WTC11 (cell line): Measurements from ENCODE around the gene TMEM258. TPM values are rescaled to one million over a fixed set of nuclear protein-coding genes. Genes with fewer than 3 reads are reported as not detected.

Source experiments
- ATAC-seq: fragments of 200-7000 bp; cut with Tn5 transposase; 2 replicates; pipeline ENCODE4 v1.10.0; 2021; ENCODE audit warnings: mild to moderate bottlenecking, moderate library complexity
- CTCF ChIA-PET: fragments of 300-600 bp; sonication (Branson Sonifier 250); formaldehyde crosslinking; loops from one replicate; lab custom pipeline; 2021; ENCODE audit warnings: antibody characterized with exemption; lab: Charles Lee
- POLR2A ChIA-PET: fragments of 350-600 bp; sonication (Branson Sonifier 250); formaldehyde crosslinking; loops from one replicate; lab custom pipeline; 2021; ENCODE audit warnings: antibody characterized with exemption; lab: Charles Lee
- DNase-seq: peaks from one replicate; pipeline ENCODE4 v3.0.0; 2021; ENCODE audit warnings: low spot score
- H3K27ac Mint-ChIP-seq: 2 replicates; pipeline ENCODE4 v1.8.0; 2021; ENCODE audit warnings: mixed read lengths
- H3K27me3 Mint-ChIP-seq: 2 replicates; pipeline ENCODE4 v1.8.0; 2021; ENCODE audit warnings: low read depth, mild to moderate bottlenecking, moderate library complexity, mixed read lengths
- H3K36me3 Mint-ChIP-seq: 2 replicates; pipeline ENCODE4 v1.8.0; 2021; ENCODE audit warnings: mixed read lengths
- H3K4me1 Mint-ChIP-seq: 2 replicates; pipeline ENCODE4 v1.8.0; 2022; ENCODE audit warnings: mixed read lengths
- H3K4me3 Mint-ChIP-seq: 2 replicates; pipeline ENCODE4 v1.8.0; 2021; ENCODE audit warnings: mild to moderate bottlenecking, moderate library complexity, mixed read lengths
- H3K9me3 Mint-ChIP-seq: 2 replicates; pipeline ENCODE4 v1.8.0; 2021; ENCODE audit warnings: mixed read lengths
- CBFB ChIP-seq: sonication (generic); formaldehyde crosslinking; IDR thresholded peaks from 2 replicates; pipeline ENCODE4 v1.8.1; 2022; ENCODE audit warnings: mild to moderate bottlenecking, low read depth, missing genetic modification reagents
- ELF4 ChIP-seq: sonication (generic); formaldehyde crosslinking; IDR thresholded peaks from 2 replicates; pipeline ENCODE4 v1.8.1; 2022; ENCODE audit warnings: low read depth, mild to moderate bottlenecking, moderate library complexity, missing genetic modification reagents
- EMX1 ChIP-seq: fragments of 250-450 bp; sonication (Bioruptor Pico); IDR thresholded peaks from 2 replicates; pipeline ENCODE4 v1.8.0; 2021; ENCODE audit warnings: mild to moderate bottlenecking
- ESRRA ChIP-seq: sonication (generic); formaldehyde crosslinking; IDR thresholded peaks from 2 replicates; pipeline ENCODE4 v1.8.1; 2022; ENCODE audit warnings: mild to moderate bottlenecking, missing genetic modification reagents, borderline replicate concordance
- HMGA2 ChIP-seq: fragments of 250-450 bp; sonication (Bioruptor Pico); IDR thresholded peaks from 2 replicates; pipeline ENCODE4 v1.4.0; 2021; ENCODE audit warnings: mild to moderate bottlenecking, moderate library complexity
- JAZF1 ChIP-seq: fragments of 250-450 bp; sonication (Bioruptor Pico); IDR thresholded peaks from 2 replicates; pipeline ENCODE4 v1.9.0; 2021; ENCODE audit warnings: moderate library complexity, mild to moderate bottlenecking, inconsistent platforms
- KAT7 ChIP-seq: sonication (generic); formaldehyde crosslinking; IDR thresholded peaks from 2 replicates; pipeline ENCODE4 v1.8.1; 2023; ENCODE audit warnings: missing genetic modification reagents, mild to moderate bottlenecking, borderline replicate concordance
- TEAD4 ChIP-seq: sonication (generic); formaldehyde crosslinking; IDR thresholded peaks from 2 replicates; pipeline ENCODE4 v1.8.0; 2022; ENCODE audit warnings: mild to moderate bottlenecking, missing genetic modification reagents
- ZNF138 ChIP-seq: sonication (generic); formaldehyde crosslinking; conservative IDR thresholded peaks from 2 replicates; pipeline ENCODE4 v1.8.1; 2022; ENCODE audit warnings: mild to moderate bottlenecking, moderate library complexity, missing genetic modification reagents
- ZNF263 ChIP-seq: sonication (generic); formaldehyde crosslinking; IDR thresholded peaks from 2 replicates; pipeline ENCODE4 v1.8.1; 2022; ENCODE audit warnings: low read depth, mild to moderate bottlenecking, moderate library complexity, missing genetic modification reagents
- ZNF423 ChIP-seq: fragments of 250-450 bp; sonication (Bioruptor Pico); IDR thresholded peaks from 2 replicates; pipeline ENCODE4 v2.1.2; 2022; ENCODE audit warnings: mild to moderate bottlenecking, moderate library complexity
- total RNA-seq: library from RNA; stranded (reverse); gene quantifications from 3 replicates; pipeline ENCODE4 v1.2.3, GENCODE V29; 2021
- TF ChIP-seq, protein P1 (sequence below): fragments of 250-450 bp; sonication (Bioruptor Pico); IDR thresholded peaks from 2 replicates; pipeline ENCODE4 v1.8.0; 2021; ENCODE audit warnings: mild to moderate bottlenecking
- TF ChIP-seq, protein P2 (sequence below): sonication (generic); formaldehyde crosslinking; IDR thresholded peaks from 2 replicates; pipeline ENCODE4 v1.8.1; 2022; ENCODE audit warnings: mild to moderate bottlenecking, moderate library complexity, missing genetic modification reagents
- TF ChIP-seq, protein P3 (sequence below): sonication (generic); formaldehyde crosslinking; IDR thresholded peaks from 2 replicates; pipeline ENCODE4 v1.8.1; 2022; ENCODE audit warnings: low read depth, mild to moderate bottlenecking, moderate library complexity, missing genetic modification reagents, borderline replicate concordance
- TF ChIP-seq, protein P4 (sequence below): sonication (generic); formaldehyde crosslinking; IDR thresholded peaks from 2 replicates; pipeline ENCODE4 v1.8.1; 2023; ENCODE audit warnings: mild to moderate bottlenecking, missing genetic modification reagents
- TF ChIP-seq, protein P5 (sequence below): fragments of 250-450 bp; sonication (Bioruptor Pico); IDR thresholded peaks from 2 replicates; pipeline ENCODE4 v1.9.0; 2021; ENCODE audit warnings: mild to moderate bottlenecking, borderline replicate concordance
- TF ChIP-seq, protein P6 (sequence below): sonication (generic); formaldehyde crosslinking; IDR thresholded peaks from 2 replicates; pipeline ENCODE4 v1.8.0; 2022; ENCODE audit warnings: mild to moderate bottlenecking, missing genetic modification reagents
- TF ChIP-seq, protein P7 (sequence below): sonication (generic); formaldehyde crosslinking; IDR thresholded peaks from 2 replicates; pipeline ENCODE4 v1.8.1; 2023; ENCODE audit warnings: mild to moderate bottlenecking, missing genetic modification reagents

TMEM258 gene
- total RNA-seq, 1 experiment from 2014 or later: 175 TPM

DNA sequence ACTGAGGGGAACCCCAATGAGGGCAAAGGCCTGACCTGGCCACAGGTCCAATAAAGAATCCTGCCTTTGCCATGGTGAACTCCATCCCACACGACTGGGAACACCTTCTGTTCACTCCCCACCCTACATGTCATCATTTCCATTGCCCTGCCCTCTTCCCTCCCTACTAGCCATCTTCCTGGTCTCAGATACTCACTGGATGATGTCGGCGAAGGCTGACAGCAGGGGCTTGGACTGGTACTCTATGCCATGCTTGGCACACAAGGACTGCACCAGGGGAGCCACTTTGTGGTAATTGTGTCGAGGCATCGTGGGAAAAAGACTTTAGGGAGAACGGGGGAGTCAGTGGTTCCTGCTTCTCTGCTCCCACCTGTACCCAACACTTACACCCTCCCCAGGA, 10.2 kb upstream of the TMEM258 start:
- ATAC-seq (no peak), DNase-seq (no peak)
- ChIA-PET POLR2A (interaction anchor here (0.9 to 1.0 kb wide), 2 partner anchors 10 to 13 kb away, joined by 3 read pairs; partner anchors contain the start of genes FEN1 and TMEM258), CTCF (no interaction called here)
- H3K27ac Mint-ChIP-seq: no peak overlapping the region
- H3K27me3 Mint-ChIP-seq: no peaks in the 10 kb centered on the region
- no peaks in the 10 kb centered on the region for H3K4me1 Mint-ChIP-seq
- no peak overlapping the region for H3K4me3 Mint-ChIP-seq
- peaks cover 60% of the 10 kb centered on the region for H3K36me3 Mint-ChIP-seq
- no peak for TF ChIP-seq ELF4
- TF ChIP-seq ZNF423 (CRISPR knock-in tag): no peak
- TF ChIP-seq, protein P1, sequence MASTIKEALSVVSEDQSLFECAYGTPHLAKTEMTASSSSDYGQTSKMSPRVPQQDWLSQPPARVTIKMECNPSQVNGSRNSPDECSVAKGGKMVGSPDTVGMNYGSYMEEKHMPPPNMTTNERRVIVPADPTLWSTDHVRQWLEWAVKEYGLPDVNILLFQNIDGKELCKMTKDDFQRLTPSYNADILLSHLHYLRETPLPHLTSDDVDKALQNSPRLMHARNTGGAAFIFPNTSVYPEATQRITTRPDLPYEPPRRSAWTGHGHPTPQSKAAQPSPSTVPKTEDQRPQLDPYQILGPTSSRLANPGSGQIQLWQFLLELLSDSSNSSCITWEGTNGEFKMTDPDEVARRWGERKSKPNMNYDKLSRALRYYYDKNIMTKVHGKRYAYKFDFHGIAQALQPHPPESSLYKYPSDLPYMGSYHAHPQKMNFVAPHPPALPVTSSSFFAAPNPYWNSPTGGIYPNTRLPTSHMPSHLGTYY (CRISPR knock-in tag): no peak
- TF ChIP-seq KAT7 (CRISPR knock-in tag): no peak
- no peak for TF ChIP-seq ZNF138 (CRISPR knock-in tag)
- TF ChIP-seq, protein P2, sequence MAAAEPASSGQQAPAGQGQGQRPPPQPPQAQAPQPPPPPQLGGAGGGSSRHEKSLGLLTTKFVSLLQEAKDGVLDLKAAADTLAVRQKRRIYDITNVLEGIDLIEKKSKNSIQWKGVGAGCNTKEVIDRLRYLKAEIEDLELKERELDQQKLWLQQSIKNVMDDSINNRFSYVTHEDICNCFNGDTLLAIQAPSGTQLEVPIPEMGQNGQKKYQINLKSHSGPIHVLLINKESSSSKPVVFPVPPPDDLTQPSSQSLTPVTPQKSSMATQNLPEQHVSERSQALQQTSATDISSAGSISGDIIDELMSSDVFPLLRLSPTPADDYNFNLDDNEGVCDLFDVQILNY (CRISPR knock-in tag): no peak
- TF ChIP-seq, protein P3, sequence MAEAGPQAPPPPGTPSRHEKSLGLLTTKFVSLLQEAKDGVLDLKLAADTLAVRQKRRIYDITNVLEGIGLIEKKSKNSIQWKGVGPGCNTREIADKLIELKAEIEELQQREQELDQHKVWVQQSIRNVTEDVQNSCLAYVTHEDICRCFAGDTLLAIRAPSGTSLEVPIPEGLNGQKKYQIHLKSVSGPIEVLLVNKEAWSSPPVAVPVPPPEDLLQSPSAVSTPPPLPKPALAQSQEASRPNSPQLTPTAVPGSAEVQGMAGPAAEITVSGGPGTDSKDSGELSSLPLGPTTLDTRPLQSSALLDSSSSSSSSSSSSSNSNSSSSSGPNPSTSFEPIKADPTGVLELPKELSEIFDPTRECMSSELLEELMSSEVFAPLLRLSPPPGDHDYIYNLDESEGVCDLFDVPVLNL (CRISPR knock-in tag): no peak
- TF ChIP-seq EMX1 (CRISPR knock-in tag): no peak
- TF ChIP-seq, protein P4, sequence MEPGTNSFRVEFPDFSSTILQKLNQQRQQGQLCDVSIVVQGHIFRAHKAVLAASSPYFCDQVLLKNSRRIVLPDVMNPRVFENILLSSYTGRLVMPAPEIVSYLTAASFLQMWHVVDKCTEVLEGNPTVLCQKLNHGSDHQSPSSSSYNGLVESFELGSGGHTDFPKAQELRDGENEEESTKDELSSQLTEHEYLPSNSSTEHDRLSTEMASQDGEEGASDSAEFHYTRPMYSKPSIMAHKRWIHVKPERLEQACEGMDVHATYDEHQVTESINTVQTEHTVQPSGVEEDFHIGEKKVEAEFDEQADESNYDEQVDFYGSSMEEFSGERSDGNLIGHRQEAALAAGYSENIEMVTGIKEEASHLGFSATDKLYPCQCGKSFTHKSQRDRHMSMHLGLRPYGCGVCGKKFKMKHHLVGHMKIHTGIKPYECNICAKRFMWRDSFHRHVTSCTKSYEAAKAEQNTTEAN (CRISPR knock-in tag): no peak
- TF ChIP-seq ZNF263 (CRISPR knock-in tag): no peak
- no peak for TF ChIP-seq TEAD4
- no peak for TF ChIP-seq HMGA2 (CRISPR knock-in tag)
- TF ChIP-seq, protein P5, sequence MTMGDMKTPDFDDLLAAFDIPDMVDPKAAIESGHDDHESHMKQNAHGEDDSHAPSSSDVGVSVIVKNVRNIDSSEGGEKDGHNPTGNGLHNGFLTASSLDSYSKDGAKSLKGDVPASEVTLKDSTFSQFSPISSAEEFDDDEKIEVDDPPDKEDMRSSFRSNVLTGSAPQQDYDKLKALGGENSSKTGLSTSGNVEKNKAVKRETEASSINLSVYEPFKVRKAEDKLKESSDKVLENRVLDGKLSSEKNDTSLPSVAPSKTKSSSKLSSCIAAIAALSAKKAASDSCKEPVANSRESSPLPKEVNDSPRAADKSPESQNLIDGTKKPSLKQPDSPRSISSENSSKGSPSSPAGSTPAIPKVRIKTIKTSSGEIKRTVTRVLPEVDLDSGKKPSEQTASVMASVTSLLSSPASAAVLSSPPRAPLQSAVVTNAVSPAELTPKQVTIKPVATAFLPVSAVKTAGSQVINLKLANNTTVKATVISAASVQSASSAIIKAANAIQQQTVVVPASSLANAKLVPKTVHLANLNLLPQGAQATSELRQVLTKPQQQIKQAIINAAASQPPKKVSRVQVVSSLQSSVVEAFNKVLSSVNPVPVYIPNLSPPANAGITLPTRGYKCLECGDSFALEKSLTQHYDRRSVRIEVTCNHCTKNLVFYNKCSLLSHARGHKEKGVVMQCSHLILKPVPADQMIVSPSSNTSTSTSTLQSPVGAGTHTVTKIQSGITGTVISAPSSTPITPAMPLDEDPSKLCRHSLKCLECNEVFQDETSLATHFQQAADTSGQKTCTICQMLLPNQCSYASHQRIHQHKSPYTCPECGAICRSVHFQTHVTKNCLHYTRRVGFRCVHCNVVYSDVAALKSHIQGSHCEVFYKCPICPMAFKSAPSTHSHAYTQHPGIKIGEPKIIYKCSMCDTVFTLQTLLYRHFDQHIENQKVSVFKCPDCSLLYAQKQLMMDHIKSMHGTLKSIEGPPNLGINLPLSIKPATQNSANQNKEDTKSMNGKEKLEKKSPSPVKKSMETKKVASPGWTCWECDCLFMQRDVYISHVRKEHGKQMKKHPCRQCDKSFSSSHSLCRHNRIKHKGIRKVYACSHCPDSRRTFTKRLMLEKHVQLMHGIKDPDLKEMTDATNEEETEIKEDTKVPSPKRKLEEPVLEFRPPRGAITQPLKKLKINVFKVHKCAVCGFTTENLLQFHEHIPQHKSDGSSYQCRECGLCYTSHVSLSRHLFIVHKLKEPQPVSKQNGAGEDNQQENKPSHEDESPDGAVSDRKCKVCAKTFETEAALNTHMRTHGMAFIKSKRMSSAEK (CRISPR knock-in tag): no peak
- TF ChIP-seq ESRRA (CRISPR knock-in tag): no peak
- TF ChIP-seq, protein P6, sequence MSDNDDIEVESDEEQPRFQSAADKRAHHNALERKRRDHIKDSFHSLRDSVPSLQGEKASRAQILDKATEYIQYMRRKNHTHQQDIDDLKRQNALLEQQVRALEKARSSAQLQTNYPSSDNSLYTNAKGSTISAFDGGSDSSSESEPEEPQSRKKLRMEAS (CRISPR knock-in tag): no peak
- no peak for TF ChIP-seq JAZF1 (CRISPR knock-in tag)
- TF ChIP-seq, protein P7, sequence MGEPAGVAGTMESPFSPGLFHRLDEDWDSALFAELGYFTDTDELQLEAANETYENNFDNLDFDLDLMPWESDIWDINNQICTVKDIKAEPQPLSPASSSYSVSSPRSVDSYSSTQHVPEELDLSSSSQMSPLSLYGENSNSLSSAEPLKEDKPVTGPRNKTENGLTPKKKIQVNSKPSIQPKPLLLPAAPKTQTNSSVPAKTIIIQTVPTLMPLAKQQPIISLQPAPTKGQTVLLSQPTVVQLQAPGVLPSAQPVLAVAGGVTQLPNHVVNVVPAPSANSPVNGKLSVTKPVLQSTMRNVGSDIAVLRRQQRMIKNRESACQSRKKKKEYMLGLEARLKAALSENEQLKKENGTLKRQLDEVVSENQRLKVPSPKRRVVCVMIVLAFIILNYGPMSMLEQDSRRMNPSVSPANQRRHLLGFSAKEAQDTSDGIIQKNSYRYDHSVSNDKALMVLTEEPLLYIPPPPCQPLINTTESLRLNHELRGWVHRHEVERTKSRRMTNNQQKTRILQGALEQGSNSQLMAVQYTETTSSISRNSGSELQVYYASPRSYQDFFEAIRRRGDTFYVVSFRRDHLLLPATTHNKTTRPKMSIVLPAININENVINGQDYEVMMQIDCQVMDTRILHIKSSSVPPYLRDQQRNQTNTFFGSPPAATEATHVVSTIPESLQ: no peak
- TF ChIP-seq CBFB (CRISPR knock-in tag): no peak
- H3K9me3 Mint-ChIP-seq: no peaks in the 10 kb centered on the region
